ENCODE measurements around the gene MAP6D1. TPM values are rescaled to one million over a fixed set of nuclear protein-coding genes. Genes with fewer than 3 reads are reported as not detected.

Gene MAP6D1
- total RNA-seq, 1 experiment from 2014 or later = 1.1 TPM

DNA sequence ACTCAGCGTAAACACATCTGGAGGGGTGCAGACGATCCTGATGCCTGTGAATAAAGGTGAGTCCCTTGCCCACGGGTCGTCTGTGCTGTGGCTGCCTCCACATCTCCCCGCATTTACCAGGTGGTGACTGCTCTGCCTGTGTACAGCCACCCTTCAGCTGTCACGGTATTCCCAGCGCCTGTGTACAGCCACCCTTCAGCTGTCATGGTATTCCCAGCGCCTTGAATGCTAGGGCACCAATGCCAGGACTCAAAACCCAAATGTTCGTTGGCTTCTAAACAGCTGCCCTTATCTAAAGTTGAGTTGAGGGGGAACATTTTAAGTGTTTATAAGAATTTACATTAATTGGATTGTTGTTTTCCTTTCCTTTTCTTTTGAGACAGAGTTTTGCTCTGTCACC, 27.4 kb downstream of the MAP6D1 start:
- Mint-ChIP-seq H3K9me3 (ENCODE audit: unreplicated experiment) (no peaks in the 10 kb centered on the region), H3K4me3 (ENCODE audit: unreplicated experiment) (no peak overlapping the region), H3K4me1 (ENCODE audit: insufficient read depth, unreplicated experiment) (no peaks in the 10 kb centered on the region), H3K27ac (ENCODE audit: low read depth, unreplicated experiment) (no peak overlapping the region), H3K36me3 (ENCODE audit: insufficient read depth, unreplicated experiment) (peaks cover 81% of the 10 kb centered on the region), H3K27me3 (ENCODE audit: insufficient read depth, unreplicated experiment) (no peaks in the 10 kb centered on the region)
- no TSS peak for BruUV-seq (replicated peaks)
- intact Hi-C loops (cut with micrococcal nuclease) = no loop called here
- no peak for DNase-seq (ENCODE audit: unreplicated experiment)
- no peak for TF ChIP-seq CTCF (IDR thresholded peaks at IDR 0.05; ENCODE audit: unreplicated experiment)
- CTCF ChIA-PET = interaction anchor here (1.2 kb wide), 1 partner anchor 9 kb away, joined by 5 read pairs; no protein-coding TSS in a partner anchor
- POLR2A ChIA-PET = no interaction called here

- no peaks in the 10 kb centered on the region for H3K9me3 Mint-ChIP-seq (ENCODE audit: unreplicated experiment)
- no TSS peak for BruUV-seq (replicated peaks)
- no peak overlapping the region for H3K27ac Mint-ChIP-seq (ENCODE audit: low read depth, unreplicated experiment)
- H3K27me3 Mint-ChIP-seq (ENCODE audit: insufficient read depth, unreplicated experiment) = no peaks in the 10 kb centered on the region
- TF ChIP-seq CTCF (IDR thresholded peaks at IDR 0.05; ENCODE audit: unreplicated experiment) = no peak
- POLR2A ChIA-PET = interaction anchor here (1.3 kb wide), 1 partner anchor 10 kb away, joined by 6 read pairs; no protein-coding TSS in a partner anchor
- H3K4me1 Mint-ChIP-seq (ENCODE audit: insufficient read depth, unreplicated experiment) = no peaks in the 10 kb centered on the region
- H3K4me3 Mint-ChIP-seq (ENCODE audit: unreplicated experiment) = no peak overlapping the region
- H3K36me3 Mint-ChIP-seq (ENCODE audit: insufficient read depth, unreplicated experiment) = peaks cover 81% of the 10 kb centered on the region
- intact Hi-C loops (cut with micrococcal nuclease) = no loop called here
- DNase-seq (ENCODE audit: unreplicated experiment) = no peak
- CTCF ChIA-PET = interaction anchor here (0.7 kb wide), 1 partner anchor 74 kb away, joined by 3 read pairs; no protein-coding TSS in a partner anchor
Observed at GRCh38 chr3:183796372-183796771, 29.0 kb downstream of the MAP6D1 start.

DNA sequence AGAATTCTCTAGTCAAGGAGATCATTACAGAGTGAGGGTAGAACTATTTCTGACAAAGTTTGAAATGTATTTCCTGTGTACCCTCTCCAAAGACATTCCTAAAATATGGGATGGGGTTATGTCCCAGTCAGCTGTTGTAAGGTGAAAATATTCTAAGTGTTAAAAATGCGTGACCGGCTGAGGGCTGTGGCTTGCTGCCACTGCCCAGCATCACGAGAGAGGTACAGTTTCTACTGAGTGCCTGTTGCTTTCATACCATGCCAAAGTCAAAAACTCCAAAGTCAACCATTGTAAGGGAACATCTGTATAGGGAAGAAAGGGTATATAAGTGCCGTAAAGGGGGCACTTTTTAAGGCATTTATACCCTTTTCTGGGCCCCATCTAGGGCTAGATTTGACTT, 30.9 kb downstream of the MAP6D1 start:
- Mint-ChIP-seq H3K27ac (ENCODE audit: low read depth, unreplicated experiment) (no peak overlapping the region), H3K4me3 (ENCODE audit: unreplicated experiment) (no peak overlapping the region), H3K36me3 (ENCODE audit: insufficient read depth, unreplicated experiment) (peaks cover 80% of the 10 kb centered on the region), H3K27me3 (ENCODE audit: insufficient read depth, unreplicated experiment) (no peaks in the 10 kb centered on the region), H3K9me3 (ENCODE audit: unreplicated experiment) (no peaks in the 10 kb centered on the region), H3K4me1 (ENCODE audit: insufficient read depth, unreplicated experiment) (no peaks in the 10 kb centered on the region)
- BruUV-seq (replicated peaks) = no TSS peak
- TF ChIP-seq CTCF (IDR thresholded peaks at IDR 0.05; ENCODE audit: unreplicated experiment) = no peak
- ChIA-PET POLR2A (no interaction called here), CTCF (no interaction called here)
- DNase-seq (ENCODE audit: unreplicated experiment) = no peak
- intact Hi-C loops (cut with micrococcal nuclease) = no loop called here

DNA sequence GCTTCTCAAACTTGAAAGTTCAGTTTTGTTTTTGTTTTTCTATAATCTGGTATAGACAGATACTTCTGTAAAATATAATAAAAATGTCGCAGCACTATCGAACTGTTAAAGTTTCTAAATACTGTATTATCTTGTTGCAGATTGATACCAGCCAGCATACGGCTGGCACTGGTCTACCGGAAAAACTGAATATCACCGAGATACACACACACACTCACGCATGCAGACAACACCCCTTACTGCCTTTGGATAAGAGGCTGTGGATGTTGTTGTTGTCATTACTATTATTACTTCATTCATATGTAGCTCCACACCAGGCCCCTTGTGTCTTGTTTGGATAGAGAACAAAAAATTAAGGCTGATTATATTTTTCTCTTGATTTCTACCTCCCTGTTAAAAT, 32.4 kb downstream of the MAP6D1 start:
- Mint-ChIP-seq H3K27ac (ENCODE audit: low read depth, unreplicated experiment) (no peak overlapping the region), H3K27me3 (ENCODE audit: insufficient read depth, unreplicated experiment) (no peaks in the 10 kb centered on the region), H3K4me3 (ENCODE audit: unreplicated experiment) (no peak overlapping the region), H3K9me3 (ENCODE audit: unreplicated experiment) (no peaks in the 10 kb centered on the region), H3K36me3 (ENCODE audit: insufficient read depth, unreplicated experiment) (peaks cover 80% of the 10 kb centered on the region), H3K4me1 (ENCODE audit: insufficient read depth, unreplicated experiment) (no peaks in the 10 kb centered on the region)
- intact Hi-C loops (cut with micrococcal nuclease) = no loop called here
- POLR2A ChIA-PET = interaction anchor here (1.7 kb wide), 1 partner anchor 11 kb away, joined by 4 read pairs; no protein-coding TSS in a partner anchor
- TF ChIP-seq CTCF (IDR thresholded peaks at IDR 0.05; ENCODE audit: unreplicated experiment) = no peak
- no peak for DNase-seq (ENCODE audit: unreplicated experiment)
- BruUV-seq (replicated peaks) = no TSS peak
- CTCF ChIA-PET = no interaction called here
